HG02852 (cell line): ENCODE measurements around the gene ESYT1.

Source experiments
- ATAC-seq: cut with Tn5 transposase; IDR thresholded peaks from one replicate; pipeline ENCODE4 v1.9.1; 2021; ENCODE audit warnings: mild to moderate bottlenecking, moderate library complexity; ENCODE audit not compliant: unreplicated experiment

The ESYT1 gene

DNA sequence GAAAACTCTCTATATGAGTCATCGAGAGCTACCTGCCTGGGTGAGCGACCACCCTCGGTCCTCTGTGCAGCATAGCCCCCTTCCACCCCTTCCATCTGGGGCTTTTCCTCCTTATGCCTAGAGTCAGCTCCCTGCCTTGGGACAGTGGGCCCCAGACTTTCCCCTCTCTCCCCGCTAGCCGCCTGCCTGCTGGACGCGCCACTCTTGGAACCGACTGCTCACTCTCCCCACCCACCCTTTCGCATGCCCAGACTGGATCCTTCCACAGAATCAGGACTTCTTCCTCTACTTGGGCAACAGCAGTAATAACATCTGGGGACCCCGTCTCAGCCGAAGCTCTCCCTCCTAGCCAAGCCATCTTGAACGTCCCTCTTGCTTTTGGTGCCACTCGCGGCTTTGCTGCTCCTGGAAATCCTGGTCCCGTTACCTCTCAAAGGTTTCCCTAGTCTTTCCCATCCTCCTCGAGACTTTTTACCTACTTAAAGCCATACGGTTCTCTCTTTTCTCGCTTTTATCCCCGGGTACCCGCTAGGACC is 671 bp downstream of the ESYT1 start:
- ATAC-seq = no peak

DNA sequence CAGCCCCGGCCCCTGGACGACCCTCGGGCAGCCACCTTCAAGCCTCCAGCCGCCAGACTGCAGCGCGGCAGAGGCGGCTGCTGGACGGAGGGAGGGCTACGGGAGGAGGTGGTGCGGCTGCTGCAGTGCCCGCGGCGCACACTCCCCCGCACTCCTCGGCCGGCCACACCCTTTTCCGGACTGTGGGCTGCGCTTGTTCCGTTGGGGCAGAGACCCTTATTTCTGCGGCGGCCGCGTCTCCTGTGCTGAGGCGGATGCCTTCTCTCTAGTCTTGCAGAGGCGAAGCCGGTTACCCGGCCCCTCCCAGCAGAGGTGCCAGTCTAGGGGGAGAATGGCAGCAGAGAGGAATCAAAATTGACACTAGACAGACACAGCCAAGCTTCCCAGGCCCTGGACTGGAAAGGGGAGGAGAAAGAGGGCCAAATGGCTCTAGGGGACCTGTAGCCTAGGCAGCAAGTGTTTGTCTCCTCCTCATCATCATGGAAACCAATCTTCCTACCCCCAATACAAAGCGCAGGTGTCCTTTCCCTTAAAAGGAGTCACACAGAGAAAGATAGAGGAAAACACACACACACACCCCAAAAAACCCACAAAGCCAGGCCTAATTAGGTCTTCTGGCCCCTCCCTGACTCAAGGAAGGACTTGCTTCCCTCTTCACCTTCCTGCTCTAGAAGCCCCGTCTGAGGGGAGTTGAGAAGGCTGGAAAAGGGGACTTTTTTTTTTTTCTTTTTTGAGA is 1.3 kb downstream of the ESYT1 start:
- peak; percentile 26 for ATAC-seq

DNA sequence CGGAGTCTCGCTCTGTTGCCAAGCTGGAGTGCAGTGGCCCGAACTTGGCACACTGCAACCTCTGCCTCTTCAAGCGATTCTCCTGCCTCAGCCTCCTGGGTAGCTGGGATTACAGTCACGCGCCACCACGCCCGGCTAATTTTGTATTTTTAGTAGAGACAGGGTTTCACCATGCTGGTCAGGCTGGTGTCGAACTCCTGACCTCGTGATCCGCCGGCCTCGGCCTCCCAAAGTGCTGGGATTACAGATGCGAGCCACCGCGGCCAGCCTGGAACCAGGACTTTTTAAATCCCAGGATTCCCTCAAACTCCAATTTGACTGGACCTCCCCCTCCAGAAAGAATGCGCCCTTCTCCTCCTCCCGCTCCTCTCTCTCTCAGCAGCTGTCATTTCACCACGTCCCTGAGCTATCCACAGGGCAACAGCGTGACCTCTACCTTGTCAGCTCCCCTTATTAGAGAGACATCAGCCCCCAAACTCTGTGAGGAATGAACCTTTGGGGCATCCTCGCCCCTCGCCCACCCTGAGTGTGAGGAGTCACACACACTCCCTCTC is 2.0 kb downstream of the ESYT1 start:
- no peak for ATAC-seq

DNA sequence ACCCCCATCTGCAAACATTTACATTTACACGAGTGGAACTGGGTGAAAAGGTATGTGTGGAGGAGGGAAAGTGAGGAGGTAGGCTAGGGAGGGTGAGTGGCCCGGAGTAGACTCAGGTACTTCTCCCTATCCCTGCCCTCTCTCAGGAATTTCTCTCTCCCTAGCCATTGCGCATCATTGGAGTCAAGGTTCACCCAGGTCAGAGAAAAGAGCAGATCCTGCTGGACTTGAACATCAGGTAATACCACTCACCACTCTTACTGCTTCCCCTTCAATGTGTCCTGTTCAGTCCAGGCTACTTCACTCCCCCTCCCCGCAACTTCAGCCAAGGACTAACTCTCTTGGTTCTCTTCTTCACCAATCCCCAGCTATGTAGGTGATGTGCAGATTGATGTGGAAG is 2.8 kb downstream of the ESYT1 start:
- no peak for ATAC-seq

DNA sequence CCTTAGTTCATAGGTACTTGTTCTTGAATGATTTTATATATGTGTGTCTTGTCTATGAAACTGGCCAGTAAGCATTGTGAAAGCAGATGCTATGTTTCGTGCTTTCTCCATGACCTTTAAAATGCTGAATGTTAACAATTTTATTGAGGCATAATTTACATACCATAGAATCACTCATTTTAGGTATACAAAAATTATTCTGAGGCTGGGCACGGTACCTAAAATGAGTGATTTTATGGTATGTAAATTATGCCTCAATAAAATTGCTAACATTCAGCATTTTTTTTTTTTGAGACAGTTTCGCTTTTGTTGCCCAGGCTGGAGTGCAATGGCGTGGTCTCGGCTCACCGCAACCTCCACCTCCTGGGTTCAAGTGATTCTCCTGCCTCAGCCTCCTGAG is 6.8 kb downstream of the ESYT1 start:
- no peak for ATAC-seq

DNA sequence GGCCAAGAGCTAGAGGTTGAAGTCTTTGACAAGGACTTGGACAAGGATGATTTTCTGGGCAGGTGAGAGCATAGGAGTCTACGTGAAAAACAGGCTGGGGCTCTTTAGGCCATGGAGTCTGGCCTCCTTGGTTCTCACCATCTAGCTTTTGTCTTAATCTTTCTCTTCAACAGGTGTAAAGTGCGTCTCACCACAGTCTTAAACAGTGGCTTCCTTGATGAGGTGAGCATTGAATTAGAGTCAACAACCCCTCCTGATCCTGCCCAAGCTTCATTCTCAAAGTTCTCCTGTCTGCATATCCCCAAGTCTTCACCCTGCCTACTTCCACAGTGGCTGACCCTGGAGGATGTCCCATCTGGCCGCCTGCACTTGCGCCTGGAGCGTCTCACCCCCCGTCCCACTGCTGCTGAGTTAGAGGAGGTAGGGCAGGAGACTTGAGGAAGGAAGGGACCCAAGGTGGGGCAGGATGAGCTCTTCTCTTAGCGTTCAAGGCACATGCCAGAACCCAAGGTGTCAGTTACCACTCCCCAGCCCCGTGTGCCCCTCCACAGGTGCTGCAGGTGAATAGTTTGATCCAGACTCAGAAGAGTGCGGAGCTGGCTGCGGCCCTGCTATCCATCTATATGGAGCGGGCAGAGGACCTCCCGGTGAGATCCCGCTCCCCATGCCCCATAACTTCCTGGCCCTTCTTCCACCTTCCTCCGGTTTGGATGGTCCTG is 9.9 kb downstream of the ESYT1 start:
- ATAC-seq = no peak

DNA sequence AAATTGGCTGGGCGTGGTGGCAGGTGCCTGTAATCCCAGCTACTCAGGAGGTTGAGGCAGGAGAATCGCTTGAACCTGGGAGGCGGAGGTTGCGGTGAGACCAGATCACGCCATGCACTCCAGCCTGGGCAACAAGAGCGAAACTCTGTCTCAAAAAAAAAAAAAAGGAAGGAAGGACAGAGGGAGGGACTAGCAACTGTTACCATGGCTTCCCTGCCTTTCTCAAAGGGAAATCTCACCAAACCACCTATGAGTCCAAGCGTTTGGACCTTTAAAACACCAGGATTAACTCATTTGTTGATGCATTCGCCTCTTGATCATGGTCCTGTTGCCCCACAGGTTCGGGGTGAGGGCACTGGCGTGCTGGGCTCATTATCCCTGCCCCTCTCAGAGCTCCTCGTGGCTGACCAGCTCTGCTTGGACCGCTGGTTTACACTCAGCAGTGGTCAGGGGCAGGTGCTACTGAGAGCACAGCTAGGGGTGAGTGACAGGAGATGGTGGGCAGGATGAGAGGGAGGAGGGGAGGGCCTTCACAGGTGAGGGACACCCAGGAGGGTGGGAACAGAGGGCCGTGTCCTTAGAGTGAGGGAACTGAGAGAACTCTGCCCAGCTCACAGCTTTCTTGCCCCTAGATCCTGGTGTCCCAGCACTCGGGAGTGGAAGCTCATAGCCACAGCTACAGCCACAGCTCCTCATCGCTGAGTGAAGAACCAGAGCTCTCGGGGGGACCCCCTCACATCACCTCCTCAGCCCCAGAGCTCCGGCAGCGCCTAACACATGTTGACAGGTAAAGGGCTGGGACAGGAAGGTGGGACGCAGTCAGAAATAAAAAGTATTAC is 14.1 kb downstream of the ESYT1 start:
- ATAC-seq = no peak

DNA sequence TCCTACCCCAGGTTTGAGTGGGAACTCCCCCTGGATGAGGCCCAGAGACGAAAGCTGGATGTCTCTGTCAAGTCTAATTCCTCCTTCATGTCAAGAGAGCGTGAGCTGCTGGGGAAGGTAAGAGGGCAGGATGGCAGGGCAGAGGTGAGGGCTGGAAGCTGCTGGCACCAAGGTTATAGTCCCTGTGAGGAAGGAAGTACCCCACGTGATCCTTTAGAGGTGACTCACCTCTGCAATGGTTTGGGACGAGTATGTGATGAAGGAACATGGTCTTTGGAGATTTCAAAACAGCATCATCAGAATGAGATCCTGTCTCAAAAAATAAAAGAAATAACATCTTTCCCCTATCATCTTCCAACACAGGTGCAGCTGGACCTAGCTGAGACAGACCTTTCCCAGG is 15.2 kb downstream of the ESYT1 start:
- no peak for ATAC-seq

DNA sequence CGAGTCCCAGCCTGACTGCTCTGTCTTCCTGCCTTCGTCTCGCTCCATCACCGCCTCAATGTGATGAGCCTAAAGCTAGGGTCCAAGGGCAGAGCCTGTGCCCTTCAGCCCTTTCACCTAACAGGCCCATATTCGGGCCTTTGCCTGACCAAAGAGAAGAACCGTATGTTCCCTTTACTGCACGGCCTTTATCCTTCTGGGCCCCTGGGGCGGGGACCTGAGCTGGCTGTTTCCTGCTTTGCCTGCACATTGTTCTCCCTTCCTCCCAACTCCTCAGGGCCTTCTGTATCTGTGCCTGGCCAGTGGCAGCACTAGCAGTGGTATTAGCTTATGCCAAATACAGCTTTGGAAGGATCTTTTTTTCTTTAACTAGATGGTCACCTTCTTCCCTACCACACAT is 15.8 kb downstream of the ESYT1 start:
- no peak for ATAC-seq

DNA sequence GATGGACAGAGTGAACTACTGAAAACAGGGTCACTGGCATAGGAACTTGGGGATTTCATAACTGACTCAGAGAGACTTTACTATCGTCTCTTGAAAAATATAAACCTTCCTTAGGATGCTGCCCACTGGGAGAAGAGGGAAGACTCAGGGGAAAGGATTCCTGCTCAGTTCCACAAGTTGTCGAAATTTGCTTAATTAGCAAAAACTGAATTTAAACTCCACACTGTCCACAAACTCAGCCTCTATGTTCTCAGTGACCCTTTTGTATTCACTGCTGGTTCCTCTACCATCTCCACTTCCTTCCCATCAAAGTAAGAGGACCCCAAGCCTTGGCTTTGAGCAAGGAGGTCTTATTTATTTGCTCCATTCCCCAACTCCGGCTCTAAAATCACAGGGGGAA is 17.1 kb downstream of the ESYT1 start:
- ATAC-seq = no peak

DNA sequence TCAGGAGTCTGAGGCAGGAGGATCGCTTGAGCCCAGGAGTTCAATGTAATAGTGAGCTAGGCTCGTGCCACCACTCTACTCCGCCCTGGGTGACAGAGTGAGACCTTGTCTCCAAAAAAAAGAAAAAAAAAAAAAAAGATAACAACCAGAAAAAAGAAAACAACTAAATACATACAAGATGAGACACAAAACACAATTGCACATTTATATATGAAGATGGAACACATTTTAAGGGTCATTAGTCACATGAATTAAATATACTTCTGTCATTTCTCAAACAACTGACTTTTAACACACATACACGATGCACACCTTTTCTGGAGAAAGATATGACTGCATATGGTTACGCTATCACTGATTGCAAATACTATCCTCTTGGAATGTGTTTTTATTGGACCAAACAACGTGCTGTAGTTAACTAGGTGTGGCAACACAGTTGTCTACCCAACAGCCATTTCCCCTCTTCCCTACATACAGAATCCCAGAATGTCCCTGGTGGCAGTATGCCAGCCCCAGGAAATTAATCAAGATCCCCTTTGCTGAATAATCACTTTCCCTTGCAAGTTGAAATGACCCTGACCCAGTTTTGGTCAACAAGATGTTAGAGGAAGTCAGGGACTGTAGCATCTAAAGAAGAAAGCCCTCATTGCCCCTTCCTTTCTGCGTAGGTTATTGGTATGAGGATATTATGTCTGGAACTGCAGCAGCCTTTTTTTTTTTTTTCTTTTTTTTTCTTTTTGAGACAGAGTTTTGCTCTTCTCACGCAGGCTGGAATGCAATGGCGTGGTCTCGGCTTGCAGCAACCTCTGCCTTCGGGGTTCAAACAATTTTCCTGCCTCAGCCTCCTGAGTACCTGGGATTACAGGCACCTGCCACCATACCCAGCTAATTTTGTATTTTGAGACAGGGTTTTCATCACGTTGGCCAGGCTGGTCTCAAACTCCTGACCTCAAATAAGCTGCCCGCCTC is 18.7 kb downstream of the ESYT1 start:
- no peak for ATAC-seq

DNA sequence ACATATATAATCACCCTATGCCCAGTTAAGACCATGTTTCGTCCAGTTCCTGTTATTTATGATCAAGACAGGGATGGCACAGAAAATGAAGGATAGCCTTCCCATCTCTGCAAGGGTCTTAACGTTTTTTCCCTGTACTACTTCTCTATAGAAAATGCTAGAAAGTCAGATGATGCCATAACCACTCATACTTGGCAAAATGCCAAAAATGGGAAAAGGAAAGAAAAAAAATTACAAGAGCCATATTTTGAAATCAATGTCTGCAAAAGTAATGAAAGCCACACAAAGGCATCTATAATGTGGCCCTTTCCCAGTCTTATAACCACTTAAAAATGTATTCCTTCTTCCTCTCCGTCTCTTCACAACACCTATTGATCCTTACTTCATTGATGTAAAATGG is 22.5 kb downstream of the ESYT1 start:
- ATAC-seq = no peak

DNA sequence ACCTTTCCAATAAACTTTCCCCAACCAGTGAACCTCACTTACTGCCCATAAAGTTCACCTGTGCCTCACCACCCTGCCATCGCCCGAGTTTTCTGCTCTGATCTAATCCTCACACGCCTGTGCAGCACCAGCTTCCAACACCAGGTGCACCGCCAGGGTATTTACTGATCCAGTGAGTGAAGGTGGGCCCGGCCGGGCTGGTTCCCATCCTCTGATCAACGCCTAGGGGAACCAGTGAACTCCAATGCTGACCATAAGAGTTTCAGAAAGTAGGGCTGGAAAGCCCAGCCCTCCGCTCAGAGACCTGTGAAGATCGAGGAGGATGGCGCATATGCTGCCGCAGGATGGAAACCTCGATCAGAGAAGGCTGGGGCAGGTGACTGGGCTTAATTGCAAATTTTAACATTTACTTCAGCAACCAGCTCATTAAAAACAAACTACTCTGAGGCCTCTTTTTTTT is 23.6 kb downstream of the ESYT1 start:
- peak; percentile 37 for ATAC-seq

DNA sequence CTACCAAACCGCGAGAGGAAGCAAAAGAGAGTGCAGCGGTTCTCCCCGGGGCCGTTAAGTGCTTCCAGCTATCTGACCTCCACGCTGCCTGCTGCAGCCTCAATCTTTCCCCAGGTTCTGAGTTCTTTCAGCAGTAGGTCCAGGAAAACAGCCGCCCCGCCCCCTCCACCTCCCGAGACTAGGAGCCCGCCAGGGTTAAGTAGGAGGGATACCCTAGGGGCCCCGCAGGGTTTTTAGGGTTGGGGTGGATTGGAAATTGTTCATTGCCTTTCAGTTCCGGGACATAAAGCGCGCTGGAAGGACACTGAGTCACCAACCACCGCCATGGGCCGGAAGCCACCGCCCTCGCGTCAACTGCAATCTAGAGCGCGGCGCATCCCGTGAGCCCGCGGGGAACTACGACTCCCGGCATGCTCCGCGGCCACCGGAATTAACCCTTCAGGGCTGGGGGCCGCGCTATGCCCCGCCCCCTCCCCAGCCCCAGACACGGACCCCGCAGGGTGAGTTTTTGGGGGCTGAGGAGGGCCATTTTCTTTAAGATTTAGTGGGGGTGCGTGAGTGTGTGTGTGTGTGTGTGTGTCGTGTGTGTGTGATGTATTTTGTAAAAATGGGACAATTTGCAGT is 24.2 kb downstream of the ESYT1 start, which contains the start of gene MYL6B:
Gene MYL6B, plus strand, starts transcription at position 456 of the 624 bp plus-strand sequence. CDS start 1,332 bp downstream, outside the sequence.
- ATAC-seq = peak; percentile 91

DNA sequence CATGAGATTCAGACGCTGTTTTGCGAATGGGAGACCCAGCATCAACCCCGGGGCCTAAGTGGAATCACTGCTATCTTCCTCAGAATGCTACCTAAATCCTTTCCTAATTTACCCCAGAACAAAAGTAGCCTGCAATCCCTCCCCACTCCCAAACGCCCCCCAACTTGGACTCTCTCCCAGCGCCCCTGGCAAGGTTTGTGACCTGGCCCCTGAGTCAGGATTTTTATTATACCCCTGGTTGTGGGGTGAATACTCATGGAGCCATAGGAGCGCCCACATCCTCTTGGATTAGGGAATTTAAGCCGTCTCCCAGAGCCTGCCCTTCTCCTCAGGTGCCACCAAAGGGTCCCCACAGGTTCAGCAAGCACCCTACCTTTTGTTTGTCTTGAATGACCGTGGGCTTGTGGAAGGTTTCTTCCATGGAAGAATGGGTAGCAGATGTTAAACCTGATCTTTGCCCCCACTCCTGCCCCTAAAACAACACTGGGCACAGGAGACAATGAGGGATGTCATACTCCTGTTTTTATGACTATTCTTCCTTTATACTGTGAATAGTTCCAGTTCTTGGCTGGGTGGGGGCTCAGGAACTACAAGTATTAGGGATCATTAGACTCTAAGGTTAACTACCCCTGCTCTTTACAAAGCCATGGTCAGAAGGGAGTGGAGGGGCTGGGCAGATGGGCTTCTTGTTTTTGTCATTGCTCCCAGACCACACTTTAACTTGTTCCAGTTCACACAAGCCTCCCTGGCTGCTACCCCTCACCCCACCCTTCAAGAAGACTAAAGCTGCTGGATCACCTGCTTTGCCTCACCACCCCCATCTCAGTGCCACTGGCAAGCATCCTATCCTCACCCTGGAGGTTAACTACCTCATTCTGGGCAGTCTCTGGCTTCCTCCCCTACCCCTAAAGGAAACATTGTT is 24.9 kb downstream of the ESYT1 start:
- no peak for ATAC-seq

DNA sequence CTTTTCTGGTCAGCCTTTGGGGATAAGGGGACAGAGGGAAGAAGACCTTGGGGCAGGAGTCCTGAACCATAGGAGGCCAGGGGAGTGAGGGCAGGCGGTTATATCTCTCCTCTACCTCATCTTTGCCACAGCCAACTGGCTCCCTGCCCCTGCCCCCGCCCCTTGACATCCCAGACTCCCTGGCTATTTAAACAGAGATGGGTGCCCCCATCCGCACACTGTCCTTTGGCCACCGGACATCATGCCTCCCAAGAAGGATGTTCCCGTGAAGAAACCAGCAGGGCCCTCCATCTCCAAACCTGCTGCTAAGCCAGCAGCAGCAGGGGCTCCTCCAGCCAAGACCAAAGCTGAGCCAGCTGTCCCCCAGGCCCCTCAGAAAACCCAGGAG is 25.6 kb downstream of the ESYT1 start:
- no peak for ATAC-seq

DNA sequence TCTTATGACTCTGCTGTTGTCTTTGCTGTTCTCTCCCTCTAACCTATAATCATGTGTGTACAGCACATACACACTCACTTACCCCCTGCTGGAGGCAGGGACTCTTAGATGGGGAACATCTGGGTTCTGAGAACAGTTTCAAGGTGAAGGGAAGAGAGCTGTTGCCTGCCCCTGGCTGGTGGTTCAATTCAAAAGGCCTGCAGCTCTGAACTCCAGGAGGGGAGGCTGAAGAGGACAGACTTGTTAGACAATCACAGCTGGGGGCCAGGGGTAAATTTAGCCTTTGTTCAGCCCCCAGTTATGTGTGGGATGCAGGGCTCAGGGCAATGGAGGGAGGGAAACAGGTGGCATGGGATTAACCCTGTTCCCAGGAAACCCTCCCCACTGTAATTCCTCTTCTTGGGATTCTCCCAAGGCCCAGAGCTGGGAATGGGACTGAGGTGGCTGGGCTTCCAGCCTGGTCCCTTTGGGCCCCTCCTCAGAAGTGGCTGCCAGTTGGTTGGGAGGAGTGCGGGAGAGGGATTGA is 26.2 kb downstream of the ESYT1 start:
- no peak for ATAC-seq

DNA sequence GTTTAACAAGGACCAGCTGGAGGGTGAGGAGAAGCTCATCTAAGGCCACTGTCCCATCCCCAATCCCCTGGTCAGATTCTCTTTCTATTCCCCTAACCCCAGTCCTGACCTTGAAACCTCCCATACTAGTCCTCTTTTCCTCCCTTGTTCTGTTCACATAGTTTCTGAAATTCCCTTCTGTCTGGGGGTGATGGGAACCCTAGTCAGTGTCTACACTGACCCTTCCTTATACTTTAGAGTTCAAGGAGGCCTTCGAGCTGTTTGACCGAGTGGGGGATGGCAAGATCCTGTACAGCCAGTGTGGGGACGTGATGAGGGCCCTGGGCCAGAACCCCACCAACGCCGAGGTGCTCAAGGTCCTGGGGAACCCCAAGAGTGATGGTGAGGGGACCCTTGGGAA is 26.8 kb downstream of the ESYT1 start:
- ATAC-seq = no peak
